GM19240 (cell line): Measurements from ENCODE around the gene GHRH.

ENCODE experiments used
- DNase-seq: peaks from one replicate; pipeline ENCODE4 v3.0.0; 2011; ENCODE audit warnings: low spot score; ENCODE audit not compliant: insufficient read length

GHRH gene

GRCh38 chr20:37263686-37264085 lies 2.1 kb upstream of the GHRH start:
- no peak for DNase-seq

DNA sequence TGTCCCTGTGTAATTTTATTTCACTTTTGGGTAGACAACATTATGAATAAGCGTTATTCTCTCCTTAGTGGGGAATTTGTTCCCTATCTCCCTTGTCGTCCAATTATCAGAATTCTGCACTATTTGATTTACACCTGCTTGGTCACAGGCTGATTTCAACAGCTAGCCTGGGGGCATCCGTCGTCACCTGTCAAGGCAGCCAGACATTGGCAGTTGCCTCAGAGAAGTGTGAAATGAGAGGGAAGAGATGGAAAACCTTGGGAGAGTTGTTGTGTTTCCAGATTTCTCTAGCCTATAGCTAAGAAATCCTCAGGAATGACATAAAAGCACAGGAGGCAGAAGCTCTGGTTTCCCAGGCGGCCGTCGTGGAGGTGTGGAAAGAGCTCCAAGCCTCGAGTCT lies 891 bp upstream of the GHRH start:
- no peak for DNase-seq

DNA sequence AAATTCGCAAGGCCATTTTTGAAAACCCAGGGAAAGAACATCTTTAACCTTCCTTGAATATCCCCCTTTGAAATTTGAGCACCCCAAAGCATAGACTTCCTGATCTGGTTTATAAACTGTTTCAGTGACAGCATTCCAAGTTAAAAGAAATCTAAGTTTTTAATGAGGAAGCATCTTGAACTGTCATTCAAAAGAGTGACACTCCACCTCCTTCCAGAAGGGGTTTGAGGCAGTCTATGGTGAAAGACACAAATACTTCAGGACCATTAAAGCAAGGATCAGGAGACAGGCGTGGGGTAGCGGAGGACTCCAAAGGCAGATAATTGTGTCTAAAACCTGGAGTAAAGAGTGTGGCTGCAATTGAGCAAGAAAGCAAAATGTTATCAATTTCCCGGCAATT lies 691 bp downstream of the GHRH start:
- no peak for DNase-seq

GRCh38 chr20:37259865-37260264 lies 1.7 kb downstream of the GHRH start:
- DNase-seq: no peak

- DNase-seq: no peak
These were observed 2.6 kb downstream of the GHRH start for GRCh38 chr20:37259031-37259430.

DNA sequence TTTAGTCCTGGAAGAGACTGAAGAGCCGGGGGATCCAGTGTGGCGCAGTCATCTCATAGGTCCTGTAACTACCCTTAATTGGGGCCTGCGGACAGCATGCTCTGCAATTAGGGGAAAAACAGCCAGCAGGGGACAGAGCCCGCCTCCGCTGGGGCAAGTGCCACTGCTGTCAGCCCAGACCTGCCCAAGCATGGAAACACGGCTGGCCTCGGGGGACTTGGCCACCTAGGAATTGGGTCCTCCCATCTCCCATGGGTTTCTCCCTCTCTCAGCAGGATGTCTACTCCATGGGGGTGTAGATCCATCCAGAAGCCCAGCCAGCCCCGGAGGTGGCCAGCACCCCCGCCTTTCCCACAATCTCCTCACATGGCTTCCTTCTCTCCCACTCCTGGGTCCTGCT lies 3.6 kb downstream of the GHRH start:
- no peak for DNase-seq

- no peak for DNase-seq
These were observed 4.1 kb downstream of the GHRH start for GRCh38 chr20:37257530-37257929.

DNA sequence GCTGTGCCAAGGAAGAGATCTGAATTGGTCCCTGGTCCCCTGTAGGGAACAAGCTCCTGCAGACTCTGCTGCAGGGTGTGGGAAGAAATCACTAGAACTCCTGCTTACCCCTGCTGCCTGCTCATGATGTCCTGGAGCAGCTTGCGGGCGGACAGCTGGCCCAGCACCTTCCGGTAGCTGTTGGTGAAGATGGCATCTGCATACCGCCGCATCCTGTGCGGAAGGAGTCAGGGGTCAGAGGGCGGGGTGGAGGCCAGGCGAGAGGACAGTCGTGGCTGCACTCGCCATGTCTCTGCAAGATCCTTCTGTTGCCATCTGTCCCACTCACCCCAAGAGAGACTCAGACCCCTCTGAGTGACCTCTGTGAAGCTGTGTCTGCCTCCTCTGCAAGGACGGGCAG lies 5.3 kb downstream of the GHRH start:
- DNase-seq: no peak

DNA sequence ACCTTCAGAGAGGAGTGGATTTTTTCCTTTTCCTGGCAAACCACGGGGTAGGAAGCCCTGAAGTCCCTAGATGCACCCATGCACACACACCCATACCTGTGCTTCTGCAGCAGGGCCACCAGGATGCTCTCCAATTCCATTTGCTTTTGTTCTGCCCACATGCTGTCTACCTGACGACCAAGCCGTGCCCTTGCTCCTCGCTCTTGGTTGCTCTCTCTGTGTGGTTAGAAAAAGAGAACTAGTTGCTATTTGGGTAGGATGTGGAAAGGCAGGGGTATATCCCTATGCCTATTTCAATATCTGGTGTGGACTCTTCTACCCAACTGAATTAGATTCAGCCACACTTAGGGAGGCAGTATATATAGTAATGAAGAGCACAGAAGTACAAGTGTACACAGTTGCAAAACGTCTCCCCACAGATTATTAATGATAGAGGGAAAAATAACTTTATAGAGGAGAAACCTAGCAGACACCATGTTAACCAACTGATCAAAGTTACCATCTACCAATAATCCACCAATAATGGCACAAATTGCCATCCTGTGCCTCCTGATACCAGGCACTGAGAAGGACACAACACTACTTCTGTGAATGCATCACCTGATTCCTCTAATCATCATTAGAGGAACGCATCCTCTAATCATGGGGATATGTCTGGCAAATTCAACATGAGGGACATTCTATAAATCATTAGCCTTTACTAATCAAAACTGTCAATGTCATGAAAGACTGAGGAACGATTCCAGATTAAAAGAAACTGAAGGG lies 7.3 kb downstream of the GHRH start:
- no peak for DNase-seq

GRCh38 chr20:37253087-37253486 lies 8.5 kb downstream of the GHRH start:
- DNase-seq: no peak

GRCh38 chr20:37251825-37252477 lies 9.7 kb downstream of the GHRH start:
- no peak for DNase-seq

DNA sequence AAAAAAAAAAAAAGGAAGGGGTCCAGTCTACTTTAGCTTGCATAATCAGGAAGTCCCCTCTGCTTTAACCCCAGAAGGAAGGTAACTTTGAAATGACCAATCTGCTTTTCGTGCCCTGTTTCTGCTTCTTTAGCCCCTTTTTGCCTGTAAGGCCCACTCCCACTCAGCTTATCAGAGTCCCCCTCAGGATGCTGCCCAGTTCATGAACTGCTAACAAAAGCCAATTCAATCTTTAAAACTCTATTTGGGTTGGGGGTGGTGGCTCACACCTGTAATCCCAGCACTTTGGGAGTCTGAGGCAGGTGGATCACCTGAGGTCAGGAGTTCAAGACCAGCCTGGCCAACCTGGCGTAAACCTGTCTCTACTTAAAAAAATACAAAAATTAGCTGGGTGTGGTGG lies 12.3 kb downstream of the GHRH start:
- DNase-seq: no peak

DNA sequence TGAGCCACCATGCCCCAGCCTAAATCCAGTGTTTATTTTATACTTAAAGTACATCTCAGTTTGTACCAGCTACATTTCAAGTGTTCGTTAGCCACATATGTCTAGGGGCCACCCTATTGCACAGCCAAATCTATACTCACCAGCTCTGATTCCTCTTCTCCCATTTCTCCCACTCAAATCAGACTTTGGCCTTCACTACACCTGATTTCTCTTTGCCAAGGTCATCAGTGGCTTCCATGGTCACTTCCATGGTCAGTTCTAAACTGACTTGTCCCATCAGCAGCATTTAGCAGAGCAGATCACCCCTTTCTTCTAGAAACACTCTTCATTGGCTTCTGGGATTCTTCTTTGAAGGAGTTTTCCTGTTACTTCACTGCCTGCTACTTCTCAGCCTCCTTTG lies 14.1 kb downstream of the GHRH start:
- DNase-seq: no peak

- no peak for DNase-seq
These were observed 14.9 kb downstream of the GHRH start for GRCh38 chr20:37246736-37247135.

GRCh38 chr20:37245216-37246150 lies 16.1 kb downstream of the GHRH start:
- no peak for DNase-seq

- DNase-seq: no peak
These were observed 17.0 kb downstream of the GHRH start for GRCh38 chr20:37244572-37244957.

- no peak for DNase-seq
These were observed 17.6 kb downstream of the GHRH start for GRCh38 chr20:37243937-37244571.

GRCh38 chr20:37243076-37243936 lies 18.3 kb downstream of the GHRH start:
- no peak for DNase-seq

DNA sequence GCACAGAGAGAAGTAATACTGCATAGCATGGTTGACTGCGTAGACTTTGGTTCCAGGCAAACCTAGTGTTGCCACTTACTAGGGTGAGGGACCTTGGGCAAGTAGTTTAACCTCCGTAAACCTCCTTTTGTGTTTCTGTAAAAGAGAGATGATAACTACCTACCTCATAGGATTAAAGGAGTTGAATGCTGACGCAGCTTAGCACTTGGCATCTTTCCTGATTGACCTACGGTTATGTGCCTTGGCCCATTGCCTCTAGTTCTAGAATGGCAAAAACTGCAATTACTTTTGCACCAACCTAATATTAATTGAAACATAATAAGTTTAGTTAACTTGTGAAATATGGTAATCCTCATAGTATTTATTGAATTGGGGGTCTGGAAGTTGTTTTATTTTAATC lies 19.1 kb downstream of the GHRH start:
- no peak for DNase-seq

DNA sequence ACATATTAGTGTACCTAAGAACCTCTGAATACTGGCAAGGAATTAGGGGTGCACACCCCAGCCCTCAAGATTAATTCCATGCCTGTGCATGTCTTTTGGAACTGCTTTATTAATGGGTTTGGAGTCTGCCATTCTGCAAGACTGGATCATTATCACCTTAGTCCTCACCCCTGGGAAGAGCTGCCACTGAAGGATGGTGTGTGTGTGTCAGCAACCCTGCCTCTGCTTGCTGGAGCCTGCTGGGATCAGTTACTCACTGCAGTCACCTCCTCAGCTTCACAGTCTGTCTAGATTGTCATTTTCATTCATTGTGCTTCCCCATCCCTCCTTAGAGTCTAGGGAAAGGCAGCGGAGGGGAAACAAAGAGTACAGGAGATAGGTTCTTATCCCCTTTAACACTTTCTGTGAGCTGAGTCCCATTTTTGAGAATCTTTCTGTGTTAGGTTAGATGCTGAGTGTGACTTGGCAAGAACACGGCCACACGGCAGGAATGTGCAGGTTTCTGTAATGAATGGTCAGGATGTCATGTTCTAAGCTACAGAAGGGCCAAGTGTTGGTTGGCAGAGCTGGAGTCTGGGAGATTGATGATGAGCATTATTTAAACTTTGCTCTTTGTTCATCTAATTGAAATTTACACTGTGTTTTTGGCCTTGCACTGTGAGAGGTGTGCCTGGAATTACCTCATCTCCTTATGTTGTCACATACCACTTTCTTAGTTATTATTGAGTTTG lies 21.1 kb downstream of the GHRH start:
- no peak for DNase-seq
